B cell (primary cell): ENCODE data around the gene MID2.

Experiments used
- CTCF ChIP-seq: fragments of 200-600 bp; IDR thresholded peaks from one replicate; pipeline ENCODE4 v1.8.0; 2022; ENCODE audit warnings: antibody characterized with exemption, mild to moderate bottlenecking
- EZH2 ChIP-seq: IDR thresholded peaks from 2 replicates; pipeline ENCODE4 v1.6.1; 2012; ENCODE audit warnings: borderline replicate concordance, low read depth, mild to moderate bottlenecking, moderate library complexity, low read length; ENCODE audit not compliant: insufficient read depth, poor library complexity, severe bottlenecking

DNA sequence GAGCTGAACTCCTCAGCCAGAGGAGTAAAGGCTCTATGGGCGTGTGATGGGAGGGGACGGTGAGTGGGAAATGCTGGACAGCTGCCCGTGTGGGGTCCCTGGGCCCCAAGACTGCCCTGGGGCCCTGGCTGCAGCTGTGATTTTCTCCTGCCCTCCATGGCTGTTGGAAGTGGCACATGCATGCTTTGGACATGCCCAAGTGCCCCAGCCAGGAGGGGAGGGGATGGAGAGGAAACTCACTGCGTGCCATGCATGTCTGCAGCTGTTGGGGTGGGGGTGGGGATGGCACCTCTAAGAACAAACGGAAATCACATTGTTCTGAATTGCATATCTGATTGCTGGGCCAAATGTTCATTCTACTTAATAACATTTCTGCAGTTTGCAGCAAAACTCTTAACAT, 52.4 kb downstream of the MID2 start:
- no peak for TF ChIP-seq CTCF
- no peak for TF ChIP-seq EZH2
